K562 (cell line): ENCODE results near the gene CEP43. TPM values are rescaled to one million over a fixed set of nuclear protein-coding genes. Genes with fewer than 3 reads are reported as not detected.
A peak's percentile ranks its signal among the peaks of the same experiment; 100 is the strongest.

Source experiments
- ATAC-seq: fragments of 200-7000 bp; cut with Tn5 transposase; 3 replicates; pipeline ENCODE4 v1.9.1; 2020; ENCODE audit warnings: moderate library complexity
- BruUV-seq: library from RNA; stranded (reverse); fragments of 400-500 nt; replicated peaks from 2 replicates; lab custom pipeline; 2021; lab: Mats Ljungman, UMichigan
- CTCF ChIA-PET: fragments of 300-600 bp; formaldehyde crosslinking; extraction: SDS; loops from one replicate; lab custom pipeline; 2021; ENCODE audit warnings: low intra/inter-chr PET ratio; lab: Yijun Ruan, JAX
- POLR2A ChIA-PET: fragments of 300-600, 350-650 bp; sonication (Branson Sonifier 250); formaldehyde crosslinking; extraction: SDS; loops from one replicate; lab custom pipeline; 2021; ENCODE audit warnings: antibody characterized with exemption, inconsistent platforms; lab: Yijun Ruan, JAX
- DNase-seq, 4 experiments: peaks; one replicate each; pipeline versions ENCODE4 v3.0.0 to v3.0.0-alpha.2; 2011 to 2018; ENCODE audit warnings: low spot score in 3 of 4, mixed read lengths in 3 of 4; ENCODE audit errors: extremely low read depth in 1 of 4
- FAIRE-seq: peaks from 2 replicates; lab custom pipeline; 2011; peaks lifted over from hg19 to GRCh38; lab: Jason Lieb, UNC
- H2AFZ ChIP-seq: 2 replicates; pipeline ENCODE4 v1.6.0; 2011; ENCODE audit warnings: low read depth, low read length, control low read depth, inconsistent platforms
- H3K27ac ChIP-seq: fragments of 200-600 bp; 3 replicates; pipeline ENCODE4 v1.8.0; 2011; ENCODE audit warnings: low read depth, mild to moderate bottlenecking, control low read depth, inconsistent platforms, low read length, moderate library complexity, mixed read lengths; ENCODE audit errors: extremely low read depth
- H3K27me3 ChIP-seq, 2 experiments: fragments of 300-600 bp in 1 of 2; 2 replicates in 1 of 2; 3 replicates in 1 of 2; pipeline versions ENCODE4 v1.6.0 to v1.8.0; 2011; ENCODE audit warnings: inconsistent platforms in 2 of 2, low read length in 2 of 2, mild to moderate bottlenecking in 1 of 2, mixed read lengths in 1 of 2, moderate library complexity in 1 of 2; ENCODE audit not compliant: control insufficient read depth in 2 of 2, insufficient read depth in 2 of 2
- H3K36me3 ChIP-seq: fragments of 300-600 bp; 3 replicates; pipeline ENCODE4 v1.8.0; 2011; ENCODE audit warnings: mild to moderate bottlenecking, low read length, inconsistent platforms; ENCODE audit not compliant: control insufficient read depth, insufficient read depth
- H3K4me1 ChIP-seq, 2 experiments: fragments of 200-600 bp in 1 of 2; replicated peaks in 1 of 2; 2 replicates in 1 of 2; 3 replicates in 1 of 2; pipeline versions ENCODE4 v1.5.1 to v1.8.0; 2011; ENCODE audit warnings: inconsistent platforms in 2 of 2, low read length in 2 of 2, mild to moderate bottlenecking in 1 of 2, mixed read lengths in 1 of 2, moderate library complexity in 1 of 2; ENCODE audit not compliant: control insufficient read depth in 2 of 2, insufficient read depth in 2 of 2
- H3K4me2 ChIP-seq: 2 replicates; pipeline ENCODE4 v1.6.1; 2011; ENCODE audit warnings: low read length, control low read depth, inconsistent platforms, mixed read lengths; ENCODE audit not compliant: insufficient read depth
- H3K4me3 ChIP-seq: fragments of 200-600 bp; sonication (generic), shearing (Covaris generic); 2 replicates; pipeline ENCODE4 v1.5.1; 2016; ENCODE audit warnings: control low read depth, inconsistent platforms
- H3K79me2 ChIP-seq: fragments of 200-600 bp; 3 replicates; pipeline ENCODE4 v1.8.0; 2011; ENCODE audit warnings: low read length, inconsistent platforms; ENCODE audit not compliant: control insufficient read depth, insufficient read depth
- H3K9ac ChIP-seq, 2 experiments: 2 replicates each; pipeline versions ENCODE4 v1.6.0 to v1.6.1; 2011; ENCODE audit warnings: low read depth in 2 of 2, low read length in 2 of 2, control low read depth in 1 of 2, inconsistent platforms in 1 of 2, mild to moderate bottlenecking in 1 of 2, mixed read lengths in 1 of 2; ENCODE audit not compliant: insufficient read depth in 1 of 2
- H3K9me1 ChIP-seq: one replicate; pipeline ENCODE4 v1.6.0; 2011; ENCODE audit warnings: inconsistent platforms, mild to moderate bottlenecking, low read length, moderate library complexity; ENCODE audit not compliant: control insufficient read depth, insufficient read depth
- H3K9me3 ChIP-seq: replicated peaks from 2 replicates; pipeline ENCODE4 v1.5.1; 2011; ENCODE audit warnings: low read depth, low read length, inconsistent platforms; ENCODE audit not compliant: control insufficient read depth, insufficient read depth
- H4K20me1 ChIP-seq: replicated peaks from 2 replicates; pipeline ENCODE4 v1.6.1; 2011; ENCODE audit warnings: low read length, inconsistent platforms, mixed read lengths; ENCODE audit not compliant: control insufficient read depth, insufficient read depth
- ZNF232 ChIP-seq: sonication (generic); formaldehyde crosslinking; IDR thresholded peaks from 2 replicates; pipeline ENCODE4 v1.8.0; 2022; ENCODE audit warnings: mild to moderate bottlenecking, missing genetic modification reagents
- ZNF644 ChIP-seq: fragments of 200-800 bp; sonication (Bioruptor generic); IDR thresholded peaks from 2 replicates; pipeline ENCODE4 v1.6.1; 2016; ENCODE audit warnings: low read depth, missing genetic modification characterization, missing compliant biosample characterization
- WGBS: fragments of 100-300 bp; shearing (Covaris generic); methylation state at CpG from one replicate; pipeline ENCODE4 v1.1.6; 2016; ENCODE audit warnings: low coverage, mixed read lengths; ENCODE audit not compliant: insufficient coverage; ENCODE audit errors: missing lambda C conversion rate; 5-methylcytosine and 5-hydroxymethylcytosine counted together
- in situ Hi-C: fragments of 300-500 bp; cut with MboI; formaldehyde crosslinking; loops from 4 replicates; pipeline ENCODE4 v1.15.0; 2018; ENCODE audit warnings: inconsistent platforms, mixed read lengths
- intact Hi-C: fragments of 100-400 bp; cut with micrococcal nuclease; formaldehyde crosslinking; loops from 2 replicates; pipeline ENCODE4 v1.14.2; 2022
- polyA plus RNA-seq, 8 experiments: library from polyadenylated mRNA; depleted of rRNA in 4 of 8; stranded (reverse) in 5 of 8; unstranded in 3 of 8; fragments of >200 nt; fragmentation: Nextera tagmentation in 2 of 8; fragmentation: Illumina TruSeq in 1 of 8; extraction: Ambion mirVana in 2 of 8; extraction: Trizol in 1 of 8; gene quantifications; 2 replicates each; pipeline versions ENCODE4 v1.2.1 to v1.2.3, GENCODE V29; 2011 to 2014; ENCODE audit warnings: inconsistent platforms in 1 of 8, missing spikeins in 1 of 8
- total RNA-seq, 7 experiments: library from RNA; depleted of rRNA in 6 of 7; stranded (reverse); fragments of >200 nt in 6 of 7; fragmentation: Illumina TruSeq in 2 of 7; extraction: Trizol in 2 of 7; gene quantifications; 2 replicates each; pipeline versions ENCODE4 v1.2.1 to v1.2.3, GENCODE V29; 2011 to 2021; ENCODE audit warnings: low replicate concordance in 1 of 7
- TF ChIP-seq, protein P1 (sequence below): fragments of 450-650 bp; formaldehyde crosslinking; conservative IDR thresholded peaks from 2 replicates; pipeline ENCODE4 v1.4.0; 2022; ENCODE audit warnings: mild to moderate bottlenecking, missing genetic modification characterization
- TF ChIP-seq, protein P2 (sequence below), 2 experiments: fragments of 450-650 bp in 1 of 2; sonication (generic) in 1 of 2; formaldehyde crosslinking in 1 of 2; IDR thresholded peaks; 2 replicates each; pipeline versions ENCODE4 v1.7.1 to v1.9.0; 2016 to 2022; ENCODE audit warnings: inconsistent platforms in 1 of 2, mild to moderate bottlenecking in 1 of 2, missing genetic modification reagents in 1 of 2
- TF ChIP-seq, protein P3 (sequence below): fragments of 250-450 bp; sonication (Bioruptor Pico); IDR thresholded peaks from 2 replicates; pipeline ENCODE4 v1.5.0; 2021; ENCODE audit warnings: mild to moderate bottlenecking, moderate library complexity

Gene CEP43
- total and polyA plus RNA-seq, 9 of the 15 experiments (the other 6 are each of a cell fraction or from before 2014, with no cell fraction given), result 15.2 to 55.7 (median 47.4) TPM

DNA sequence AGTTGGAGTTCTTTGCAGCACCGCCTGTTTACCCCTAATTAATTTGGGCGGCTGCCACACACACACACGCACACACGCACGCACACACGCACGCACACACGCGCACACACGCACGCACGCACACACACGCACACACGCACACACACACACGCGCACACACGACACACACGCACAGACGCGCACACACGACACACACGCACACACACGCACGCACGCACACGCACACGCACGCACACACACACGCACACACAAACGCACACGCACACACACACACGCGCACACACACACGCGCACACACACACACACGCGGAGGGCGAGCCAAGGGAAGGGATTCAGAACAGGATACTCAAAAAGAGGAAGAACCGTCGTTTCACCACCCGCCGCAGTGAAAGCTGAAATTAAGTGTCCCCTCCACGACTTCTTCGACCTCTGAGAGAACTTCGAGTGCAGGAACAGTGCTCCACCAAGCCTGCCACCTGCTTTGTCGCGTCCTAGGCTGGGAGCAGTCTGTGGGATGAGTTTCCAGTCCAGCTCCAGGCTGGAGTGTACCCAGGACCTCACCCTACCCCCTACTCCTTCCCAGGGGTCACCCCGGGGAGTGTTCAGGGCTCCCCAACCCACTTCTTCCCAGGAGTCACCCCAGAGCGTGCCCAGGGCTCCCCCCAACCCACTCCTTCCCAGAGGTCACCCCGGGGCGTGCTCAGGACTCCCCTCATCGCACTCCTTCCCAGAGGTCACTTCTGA, 43.9 kb upstream of the CEP43 start:
- Histone ChIP-seq H3K4me2 (peak overlapping the region; percentile 73), H3K79me2 (peaks cover 15% of the 10 kb centered on the region), H3K9ac (peak overlapping the region; percentile 43 to 94; a peak in 3 of 4 replicates), H3K4me3 (peak overlapping the region; percentile 75), H3K4me1 (peaks cover 37 to 48% of the 10 kb centered on the region in 2 experiments), H3K9me3 (no peaks in the 10 kb centered on the region), H3K9me1 (peaks cover 2% of the 10 kb centered on the region), H4K20me1 (no peaks in the 10 kb centered on the region), H3K36me3 (peaks cover 7% of the 10 kb centered on the region; the same call in 2 of the 3 replicates), H2AFZ (peak overlapping the region; percentile 76), H3K27me3 (no peaks in the 10 kb centered on the region), H3K27ac (peak overlapping the region; percentile 14; the same call in 1 of the 3 replicates)
- 21% methylated on average over 17 of the region's 52 CpGs for WGBS
- no TSS peak for BruUV-seq
- ChIA-PET POLR2A (interaction anchor here (1.1 to 2.2 kb wide), 2 partner anchors 13 to 22 kb away, joined by 3 to 6 read pairs; no protein-coding TSS in a partner anchor), CTCF (no interaction called here)
- intact Hi-C loops (no loop called here), in situ Hi-C loops (loop anchor here (10.0 kb wide), 1 partner anchor 180 kb away; no protein-coding TSS in a partner anchor)
- DNase-seq (peak in 3 of 4 experiments; percentile 24 to 54 (median 27)), ATAC-seq (no peak), FAIRE-seq (no peak)
- TF ChIP-seq ZNF232 (CRISPR knock-in tag) (no peak), ZNF644 (tag) (peak; percentile 98)
- TF ChIP-seq, protein P1, sequence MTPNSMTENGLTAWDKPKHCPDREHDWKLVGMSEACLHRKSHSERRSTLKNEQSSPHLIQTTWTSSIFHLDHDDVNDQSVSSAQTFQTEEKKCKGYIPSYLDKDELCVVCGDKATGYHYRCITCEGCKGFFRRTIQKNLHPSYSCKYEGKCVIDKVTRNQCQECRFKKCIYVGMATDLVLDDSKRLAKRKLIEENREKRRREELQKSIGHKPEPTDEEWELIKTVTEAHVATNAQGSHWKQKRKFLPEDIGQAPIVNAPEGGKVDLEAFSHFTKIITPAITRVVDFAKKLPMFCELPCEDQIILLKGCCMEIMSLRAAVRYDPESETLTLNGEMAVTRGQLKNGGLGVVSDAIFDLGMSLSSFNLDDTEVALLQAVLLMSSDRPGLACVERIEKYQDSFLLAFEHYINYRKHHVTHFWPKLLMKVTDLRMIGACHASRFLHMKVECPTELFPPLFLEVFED (CRISPR knock-in tag), result peak; percentile 97
- TF ChIP-seq, protein P2, sequence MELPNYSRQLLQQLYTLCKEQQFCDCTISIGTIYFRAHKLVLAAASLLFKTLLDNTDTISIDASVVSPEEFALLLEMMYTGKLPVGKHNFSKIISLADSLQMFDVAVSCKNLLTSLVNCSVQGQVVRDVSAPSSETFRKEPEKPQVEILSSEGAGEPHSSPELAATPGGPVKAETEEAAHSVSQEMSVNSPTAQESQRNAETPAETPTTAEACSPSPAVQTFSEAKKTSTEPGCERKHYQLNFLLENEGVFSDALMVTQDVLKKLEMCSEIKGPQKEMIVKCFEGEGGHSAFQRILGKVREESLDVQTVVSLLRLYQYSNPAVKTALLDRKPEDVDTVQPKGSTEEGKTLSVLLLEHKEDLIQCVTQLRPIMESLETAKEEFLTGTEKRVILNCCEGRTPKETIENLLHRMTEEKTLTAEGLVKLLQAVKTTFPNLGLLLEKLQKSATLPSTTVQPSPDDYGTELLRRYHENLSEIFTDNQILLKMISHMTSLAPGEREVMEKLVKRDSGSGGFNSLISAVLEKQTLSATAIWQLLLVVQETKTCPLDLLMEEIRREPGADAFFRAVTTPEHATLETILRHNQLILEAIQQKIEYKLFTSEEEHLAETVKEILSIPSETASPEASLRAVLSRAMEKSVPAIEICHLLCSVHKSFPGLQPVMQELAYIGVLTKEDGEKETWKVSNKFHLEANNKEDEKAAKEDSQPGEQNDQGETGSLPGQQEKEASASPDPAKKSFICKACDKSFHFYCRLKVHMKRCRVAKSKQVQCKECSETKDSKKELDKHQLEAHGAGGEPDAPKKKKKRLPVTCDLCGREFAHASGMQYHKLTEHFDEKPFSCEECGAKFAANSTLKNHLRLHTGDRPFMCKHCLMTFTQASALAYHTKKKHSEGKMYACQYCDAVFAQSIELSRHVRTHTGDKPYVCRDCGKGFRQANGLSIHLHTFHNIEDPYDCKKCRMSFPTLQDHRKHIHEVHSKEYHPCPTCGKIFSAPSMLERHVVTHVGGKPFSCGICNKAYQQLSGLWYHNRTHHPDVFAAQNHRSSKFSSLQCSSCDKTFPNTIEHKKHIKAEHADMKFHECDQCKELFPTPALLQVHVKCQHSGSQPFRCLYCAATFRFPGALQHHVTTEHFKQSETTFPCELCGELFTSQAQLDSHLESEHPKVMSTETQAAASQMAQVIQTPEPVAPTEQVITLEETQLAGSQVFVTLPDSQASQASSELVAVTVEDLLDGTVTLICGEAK (IDR thresholded peaks at IDR 0.05), result no peak
- TF ChIP-seq, protein P2 (CRISPR knock-in tag; IDR thresholded peaks at IDR 0.05), result 0 out of 2 replicates have a peak, but pooled peaks have one; percentile 56
- TF ChIP-seq, protein P3, sequence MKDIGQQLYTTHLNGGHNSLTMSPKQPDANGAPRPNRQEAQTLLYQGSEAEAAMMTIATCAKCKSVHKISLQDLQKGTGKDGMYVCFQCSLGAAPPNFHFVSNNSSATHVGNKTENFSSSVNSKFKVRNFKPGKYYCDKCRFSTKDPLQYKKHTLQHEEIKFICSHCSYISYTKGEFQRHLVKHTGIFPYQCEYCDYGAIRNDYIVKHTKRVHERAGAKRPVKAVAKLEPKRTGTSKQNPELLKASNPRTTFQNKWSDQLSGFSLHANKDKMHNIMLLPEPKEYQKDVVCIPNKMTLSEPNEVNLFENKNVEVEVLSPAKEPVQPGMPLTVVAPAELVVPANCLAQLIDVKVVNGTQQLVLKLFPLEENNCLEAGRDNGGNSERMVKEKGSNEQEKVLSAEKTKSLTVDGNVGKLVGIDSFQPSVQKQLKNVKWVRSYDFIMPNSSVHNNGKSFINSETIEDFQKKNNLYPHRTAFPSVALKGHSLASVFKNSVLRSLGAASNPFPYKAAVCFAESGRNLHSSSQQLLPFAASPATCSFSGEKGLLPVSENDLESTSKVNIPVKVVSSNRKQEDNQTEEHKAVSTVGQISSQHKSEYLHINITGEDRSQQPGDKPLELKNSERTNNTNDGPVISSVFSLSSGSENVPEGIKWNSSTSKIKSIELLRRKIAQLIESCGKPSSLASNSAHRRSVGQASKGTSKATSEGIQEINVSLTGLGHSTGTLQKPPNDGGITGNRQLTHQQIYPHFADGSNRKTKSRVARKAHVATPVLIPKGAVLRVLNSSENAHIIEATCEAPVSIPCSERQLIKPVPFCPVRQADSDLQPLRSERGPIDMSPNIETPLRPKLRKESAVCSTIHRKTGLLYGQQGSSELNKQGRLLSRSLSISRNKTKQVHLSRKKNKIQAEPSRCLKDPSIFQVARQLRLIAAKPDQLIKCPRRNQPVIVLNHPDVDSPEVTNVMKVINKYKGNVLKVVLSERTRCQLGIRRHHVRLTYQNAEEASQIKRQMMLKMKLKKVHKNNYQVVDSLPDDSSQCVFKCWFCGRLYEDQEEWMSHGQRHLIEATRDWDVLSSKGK (CRISPR knock-in tag), result no peak
